ENCODE measurements around the gene ZNF236. TPM values are rescaled to one million over a fixed set of nuclear protein-coding genes. Genes with fewer than 3 reads are reported as not detected.

The ZNF236 gene
- total RNA-seq, 2 experiments from 2014 or later, result 25.7 to 27.9 TPM

GRCh38 chr18:76791106-76791505 lies 31.3 kb upstream of the ZNF236 start:
- POLR2A ChIA-PET, result no interaction called here
- no peak for ATAC-seq (ENCODE audit: poor library complexity)

GRCh38 chr18:76791642-76792041 lies 30.7 kb upstream of the ZNF236 start:
- Mint-ChIP-seq H3K4me3 (no peak overlapping the region), H3K27me3 (peaks cover 11% of the 10 kb centered on the region), H3K27ac (no peak overlapping the region), H3K9me3 (no peaks in the 10 kb centered on the region), H3K4me1 (ENCODE audit: low read depth) (no peaks in the 10 kb centered on the region), H3K36me3 (ENCODE audit: low read depth) (peaks cover 4% of the 10 kb centered on the region)
- no peak overlapping the region for H3K27ac ChIP-seq (ENCODE audit: low read depth in 1 of 2, low read length in 2 of 2)
- H3K36me3 ChIP-seq (ENCODE audit: insufficient read depth, low read length), result no peaks in the 10 kb centered on the region
- TF ChIP-seq CTCF (IDR thresholded peaks at IDR 0.05), result no peak
- ChIA-PET CTCF (no interaction called here), POLR2A (no interaction called here)
- intact Hi-C loops (cut with DNase I, micrococcal nuclease), result no loop called here
- DNase-seq, result no peak
- peaks cover 0 to 3% of the 10 kb centered on the region in 2 experiments for H3K27me3 ChIP-seq (ENCODE audit: control insufficient read depth in 1 of 2, insufficient read depth in 2 of 2, low read length in 2 of 2)
- H3K4me3 ChIP-seq (ENCODE audit: low read length), result no peak overlapping the region
- H3K4me1 ChIP-seq (ENCODE audit: insufficient read depth, low read length), result no peaks in the 10 kb centered on the region
- peaks cover 0 to 32% of the 10 kb centered on the region in 2 experiments for H3K9me3 ChIP-seq (ENCODE audit: control insufficient read depth in 1 of 2, insufficient read depth in 1 of 2, low read length in 2 of 2)
- ATAC-seq (ENCODE audit: poor library complexity), result no peak

More at GRCh38 chr18:76791106-76791505, 31.3 kb upstream of the ZNF236 start:
- CTCF ChIA-PET, result no interaction called here
- no peaks in the 10 kb centered on the region for H3K9me3 Mint-ChIP-seq
- no peak for TF ChIP-seq CTCF (IDR thresholded peaks at IDR 0.05)
- H3K4me3 Mint-ChIP-seq, result no peak overlapping the region
- peaks cover 0 to 3% of the 10 kb centered on the region in 2 experiments for H3K27me3 ChIP-seq (ENCODE audit: control insufficient read depth in 1 of 2, insufficient read depth in 2 of 2, low read length in 2 of 2)
- intact Hi-C loops (cut with DNase I, micrococcal nuclease), result no loop called here
- no peaks in the 10 kb centered on the region for H3K36me3 ChIP-seq (ENCODE audit: insufficient read depth, low read length)
- H3K27ac Mint-ChIP-seq, result no peak overlapping the region
- H3K9me3 ChIP-seq (ENCODE audit: control insufficient read depth in 1 of 2, insufficient read depth in 1 of 2, low read length in 2 of 2), result peaks cover 0 to 32% of the 10 kb centered on the region in 2 experiments
- no peak for DNase-seq
- peaks cover 11% of the 10 kb centered on the region for H3K27me3 Mint-ChIP-seq
- H3K36me3 Mint-ChIP-seq (ENCODE audit: low read depth), result peaks cover 4% of the 10 kb centered on the region
- H3K4me1 ChIP-seq (ENCODE audit: insufficient read depth, low read length), result no peaks in the 10 kb centered on the region
- H3K4me1 Mint-ChIP-seq (ENCODE audit: low read depth), result no peaks in the 10 kb centered on the region
- H3K27ac ChIP-seq (ENCODE audit: low read depth in 1 of 2, low read length in 2 of 2), result no peak overlapping the region
- no peak overlapping the region for H3K4me3 ChIP-seq (ENCODE audit: low read length)

- no peak for ATAC-seq (ENCODE audit: poor library complexity)
- Histone ChIP-seq H3K27ac (ENCODE audit: low read depth in 1 of 2, low read length in 2 of 2) (no peak overlapping the region), H3K36me3 (ENCODE audit: insufficient read depth, low read length) (no peaks in the 10 kb centered on the region), H3K27me3 (ENCODE audit: control insufficient read depth in 1 of 2, insufficient read depth in 2 of 2, low read length in 2 of 2) (peaks cover 0 to 3% of the 10 kb centered on the region in 2 experiments), H3K9me3 (ENCODE audit: control insufficient read depth in 1 of 2, insufficient read depth in 1 of 2, low read length in 2 of 2) (peaks cover 0 to 16% of the 10 kb centered on the region in 2 experiments), H3K4me3 (ENCODE audit: low read length) (no peak overlapping the region), H3K4me1 (ENCODE audit: insufficient read depth, low read length) (no peaks in the 10 kb centered on the region)
- no peak for DNase-seq
- intact Hi-C loops (cut with DNase I, micrococcal nuclease), result no loop called here
- Mint-ChIP-seq H3K27me3 (peaks cover 11% of the 10 kb centered on the region), H3K9me3 (no peaks in the 10 kb centered on the region), H3K4me3 (no peak overlapping the region), H3K36me3 (ENCODE audit: low read depth) (peaks cover 4% of the 10 kb centered on the region), H3K4me1 (ENCODE audit: low read depth) (no peaks in the 10 kb centered on the region), H3K27ac (no peak overlapping the region)
- ChIA-PET POLR2A (no interaction called here), CTCF (no interaction called here)
- TF ChIP-seq CTCF (IDR thresholded peaks at IDR 0.05), result no peak
Measured at GRCh38 chr18:76794326-76794725, 28.0 kb upstream of the ZNF236 start.
